HTR-8/SVneo (cell line): ENCODE results near the gene TRIM52.
A peak's percentile ranks its signal among the peaks of the same experiment; 100 is the strongest.
"Not testable (repeated sequence)": the region's sequence is repeated elsewhere in the genome, so short reads cannot be mapped to it uniquely, and the experiment has no call there.

Experiments used
- DNase-seq: peaks from one replicate; pipeline ENCODE4 v3.0.0; 2011; ENCODE audit warnings: low spot score, mixed read lengths; ENCODE audit not compliant: insufficient read length
- FAIRE-seq: peaks from 2 replicates; lab custom pipeline; 2011; peaks lifted over from hg19 to GRCh38; lab: Jason Lieb, UNC

Gene TRIM52

DNA sequence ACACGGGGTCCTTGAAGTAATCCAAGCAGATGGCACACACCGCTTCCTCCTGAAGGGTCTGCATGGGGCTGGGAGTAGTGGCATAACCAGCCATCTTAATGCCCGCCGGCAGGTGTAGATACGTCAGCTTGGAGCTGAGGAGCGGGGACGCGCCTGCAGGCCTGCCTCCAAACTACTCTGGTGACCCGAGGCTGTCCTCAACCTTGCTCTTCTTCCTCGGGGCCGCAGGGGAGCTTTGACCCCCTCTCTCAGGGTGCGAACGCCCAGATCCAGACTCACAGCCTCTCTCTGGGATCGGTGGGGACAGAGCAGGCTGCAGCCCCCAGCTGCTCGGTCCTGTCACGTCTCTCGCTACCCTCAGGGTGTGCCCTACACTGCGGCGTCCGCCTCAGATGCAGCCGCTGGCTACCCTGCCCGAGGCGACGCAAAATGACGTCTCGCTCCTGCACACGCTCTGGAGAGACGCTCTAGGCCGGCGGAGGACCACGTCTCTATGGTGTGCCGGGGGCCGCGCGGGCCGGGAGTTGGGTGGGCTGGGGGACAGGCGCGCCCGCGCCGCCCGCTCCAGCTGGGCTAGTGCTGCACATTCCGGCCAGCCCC is at the start of gene TRIM52:
Gene TRIM52, minus strand, starts transcription at position 424 of the 600 bp plus-strand sequence. Its CDS starts 330 bp downstream, at position 94.
- peak; percentile 89 for DNase-seq
- FAIRE-seq, result peak; percentile 86

- DNase-seq, FAIRE-seq: not testable (repeated sequence)
Observed at GRCh38 chr5:181287331-181287730, 26.4 kb upstream of the TRIM52 start.

DNA sequence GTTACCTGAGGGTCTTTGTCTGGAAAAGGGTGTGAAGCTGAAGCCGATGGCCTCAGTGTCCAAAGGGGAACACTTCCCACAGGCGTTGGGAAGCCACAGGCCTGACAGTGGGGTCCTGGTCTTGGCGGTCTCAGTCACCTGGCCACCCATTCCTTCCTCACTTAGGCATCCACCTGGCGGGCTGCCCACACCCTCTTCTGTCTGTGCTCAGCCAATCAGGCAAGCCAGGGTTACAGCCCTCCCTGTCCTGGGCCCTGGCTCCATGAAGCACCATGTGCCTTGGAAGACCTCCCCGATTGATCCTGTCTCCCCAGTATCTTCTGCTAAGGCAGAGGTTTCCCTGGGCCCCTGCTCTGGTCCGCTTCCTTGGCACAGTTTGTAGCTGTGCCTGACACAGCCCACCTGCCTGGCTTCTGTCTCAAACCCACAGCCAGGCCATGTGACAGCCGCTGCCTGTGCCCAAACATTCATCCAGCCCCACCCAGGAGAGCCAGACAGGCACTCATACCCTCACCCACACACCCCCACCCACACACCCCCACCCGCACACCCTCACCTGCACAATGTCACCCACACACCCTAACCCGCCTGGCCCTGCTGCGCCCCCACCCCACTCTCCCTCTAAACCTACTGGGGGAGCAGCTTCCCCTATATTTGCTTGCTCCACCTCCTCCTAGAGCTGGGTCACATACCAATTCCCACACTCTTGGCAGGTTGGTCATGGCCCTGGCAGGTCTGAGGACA is 25.2 kb upstream of the TRIM52 start:
- not testable (repeated sequence) for FAIRE-seq, DNase-seq

- FAIRE-seq, DNase-seq: not testable (repeated sequence)
Observed at GRCh38 chr5:181283841-181284755, 23.2 kb upstream of the TRIM52 start.

DNA sequence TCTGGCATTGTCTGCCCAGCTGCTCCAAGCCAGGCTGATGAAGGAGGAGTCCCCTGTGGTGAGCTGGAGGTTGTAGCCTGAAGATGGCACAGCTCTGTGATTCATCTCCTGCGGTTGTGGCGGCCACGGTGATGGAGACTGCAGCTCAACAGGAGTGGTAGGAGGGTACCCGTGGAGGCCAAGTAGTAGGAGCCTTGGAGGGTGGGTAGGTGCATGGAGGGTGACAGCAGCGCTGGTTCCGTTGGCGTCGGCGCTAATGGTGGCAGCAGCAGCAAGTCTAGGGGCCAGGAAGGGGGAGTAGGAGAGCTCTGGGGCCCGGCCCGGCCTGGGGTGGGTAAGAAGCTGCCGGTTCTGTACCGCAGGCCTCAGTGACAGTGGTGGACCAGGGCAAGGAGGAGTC is 22.4 kb upstream of the TRIM52 start:
- no peak for FAIRE-seq

DNA sequence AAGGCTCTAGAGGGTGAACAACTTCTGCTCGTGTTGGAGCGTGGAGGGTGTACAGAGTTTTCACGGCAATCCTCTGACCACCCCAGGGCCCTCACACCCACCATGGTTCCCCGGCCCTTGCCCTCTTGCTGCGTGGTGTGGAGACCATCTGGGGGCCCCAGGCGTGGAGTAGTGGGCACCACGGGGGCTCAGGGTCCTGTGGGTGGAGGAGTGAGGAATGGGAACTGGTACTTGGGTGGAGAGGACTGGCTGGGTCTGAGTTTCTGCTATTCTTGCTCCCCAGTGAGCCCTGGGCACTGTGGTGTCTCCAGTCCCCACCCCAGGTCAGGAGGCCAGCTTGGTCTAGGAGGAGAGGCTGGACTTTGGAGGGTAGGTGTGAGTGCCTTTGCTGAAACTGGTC is 21.9 kb upstream of the TRIM52 start:
- DNase-seq (no peak), FAIRE-seq (no peak)

More for the DNA sequence above, 22.4 kb upstream of the TRIM52 start:
- no peak for DNase-seq

GRCh38 chr5:181282415-181282814 is 21.5 kb upstream of the TRIM52 start:
- FAIRE-seq, DNase-seq: not testable (repeated sequence)

DNA sequence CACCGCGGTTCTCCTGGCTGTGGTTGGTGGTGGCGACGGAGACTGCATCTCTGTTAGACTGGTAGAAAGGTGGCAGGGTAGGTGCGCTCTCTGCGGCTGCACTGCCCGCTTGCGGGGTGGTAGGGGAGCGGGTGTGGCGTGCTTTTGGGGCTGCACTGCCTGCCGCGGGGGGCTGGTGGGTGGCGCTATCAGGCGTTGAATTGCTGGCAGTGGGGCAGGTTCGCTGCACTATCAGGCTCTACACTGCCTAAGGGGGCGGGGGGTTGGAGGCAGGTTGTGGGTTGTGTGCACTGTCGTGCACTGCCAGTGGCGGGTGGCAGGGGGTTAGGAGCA is 21.0 kb upstream of the TRIM52 start:
- FAIRE-seq (no peak), DNase-seq (no peak)

- no peak for FAIRE-seq
- no peak for DNase-seq
Observed at GRCh38 chr5:181281077-181281983, 20.4 kb upstream of the TRIM52 start.

- no peak for DNase-seq
- FAIRE-seq, result no peak
Observed at GRCh38 chr5:181280251-181280762, 19.4 kb upstream of the TRIM52 start.

DNA sequence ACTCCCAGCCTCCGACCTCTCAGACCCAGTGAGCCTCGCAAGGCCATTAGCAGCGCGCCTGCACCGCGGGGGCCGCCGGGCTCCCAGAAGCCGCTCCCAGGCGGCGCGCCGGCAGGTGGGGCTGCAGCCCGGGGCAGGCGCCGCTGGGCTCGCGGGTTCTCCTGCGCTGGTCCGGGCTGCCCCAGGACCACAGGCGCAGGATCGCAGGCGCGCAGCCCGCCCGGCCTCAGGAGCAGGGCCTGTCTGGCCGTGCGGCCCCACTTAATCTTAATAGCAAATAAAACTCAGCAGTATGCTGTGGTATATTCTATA is 12.4 kb upstream of the TRIM52 start:
- not testable (repeated sequence) for FAIRE-seq, DNase-seq

DNA sequence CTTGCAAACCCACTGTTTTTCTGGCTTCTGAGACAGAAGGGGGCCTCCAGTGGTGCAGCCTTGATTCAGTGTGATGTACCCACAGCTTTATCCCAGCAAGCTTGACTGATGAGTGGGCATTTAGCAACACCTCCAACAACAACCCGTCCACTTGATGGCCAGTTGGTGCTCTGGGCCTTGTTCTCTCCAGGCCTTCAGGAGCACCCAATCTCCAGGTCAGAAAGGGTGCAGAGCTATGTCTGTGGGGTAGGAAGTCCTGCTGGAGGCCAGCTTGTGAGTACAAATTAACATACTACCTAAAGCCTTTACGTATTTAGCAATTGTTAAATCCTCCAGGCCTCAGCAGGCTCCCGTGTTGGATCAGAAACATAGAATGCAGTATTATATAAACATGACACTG is 10.1 kb upstream of the TRIM52 start:
- no peak for FAIRE-seq
- no peak for DNase-seq

GRCh38 chr5:181267907-181268306 is 7.0 kb upstream of the TRIM52 start:
- not testable (repeated sequence) for FAIRE-seq, DNase-seq

- not testable (repeated sequence) for FAIRE-seq, DNase-seq
Observed at GRCh38 chr5:181267291-181267904, 6.5 kb upstream of the TRIM52 start.

DNA sequence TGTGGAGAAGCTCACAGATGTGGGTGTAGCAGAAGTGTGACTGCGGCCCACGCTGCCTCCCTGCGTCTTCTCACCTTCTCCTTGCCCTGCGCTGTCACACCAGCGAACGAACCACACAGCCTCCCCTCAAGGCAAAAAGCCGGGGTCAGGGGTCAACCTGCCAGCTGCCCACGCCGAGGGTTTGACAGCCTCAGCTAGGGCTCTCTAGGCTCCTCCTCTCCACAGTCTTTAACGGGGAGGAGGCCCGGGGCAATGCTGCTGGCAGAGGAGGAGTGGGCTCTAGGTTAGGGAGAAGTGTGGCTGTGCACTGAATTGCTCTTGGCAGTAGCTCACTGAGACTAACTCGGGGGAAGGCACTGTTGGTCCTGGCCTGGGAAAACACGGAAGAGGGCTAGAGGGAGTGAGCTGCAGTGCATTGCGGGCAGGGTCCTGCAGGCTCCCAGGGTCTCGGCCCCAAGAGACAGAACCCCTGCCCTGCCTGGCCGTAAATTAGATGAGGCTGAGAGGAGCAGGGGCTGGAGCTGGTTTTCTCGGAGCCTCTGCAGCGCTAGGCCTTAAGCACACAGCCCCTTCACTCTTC is 4.2 kb upstream of the TRIM52 start:
- no peak for DNase-seq
- FAIRE-seq, result no peak

- no peak for FAIRE-seq
Observed at GRCh38 chr5:181263633-181264032, 2.7 kb upstream of the TRIM52 start.

GRCh38 chr5:181261320-181262049 is 542 bp upstream of the TRIM52 start:
- FAIRE-seq (no peak), DNase-seq (peak; percentile 51)

More at GRCh38 chr5:181263633-181264032, 2.7 kb upstream of the TRIM52 start:
- DNase-seq, result no peak
